ENCODE measurements around the gene ECI1. TPM values are rescaled to one million over a fixed set of nuclear protein-coding genes. Genes with fewer than 3 reads are reported as not detected.

The ECI1 gene
- total and polyA plus RNA-seq, 2 of the 4 experiments (the other 2 are of a cell fraction), result 20.3 to 30.1 TPM

GRCh38 chr16:2288726-2289125, 37.3 kb upstream of the ECI1 start:
- Histone ChIP-seq H3K4me3 (ENCODE audit: insufficient read depth, low read depth, low read length) (no peak overlapping the region), H3K9me3 (ENCODE audit: control insufficient read depth, insufficient read depth, low read length) (no peaks in the 10 kb centered on the region), H3K23ac (ENCODE audit: low read depth, low read length) (no peak overlapping the region), H3K79me1 (ENCODE audit: low read depth in 1 of 2, low read length in 2 of 2) (no peaks in the 10 kb centered on the region), H3K14ac (replicated peaks; ENCODE audit: low read depth, low read length) (no peak overlapping the region), H3K27ac (ENCODE audit: insufficient read depth, low read length) (no peak overlapping the region), H4K8ac (ENCODE audit: low read depth in 2 of 2, low read length in 2 of 2) (no peak overlapping the region), H2BK5ac (ENCODE audit: low read depth, low read length, poor library complexity, severe bottlenecking) (no peak overlapping the region), H4K5ac (ENCODE audit: low read depth, low read length) (no peak overlapping the region), H3K27me3 (ENCODE audit: control insufficient read depth, insufficient read depth, low read length) (peaks cover 16% of the 10 kb centered on the region), H2AK5ac (ENCODE audit: low read depth, low read length) (no peak overlapping the region), H3K18ac (ENCODE audit: low read depth, low read length) (no peak overlapping the region), H3K4ac (ENCODE audit: low read depth, low read length) (no peak overlapping the region), H3K4me2 (ENCODE audit: low read depth, low read length) (no peak overlapping the region), H2BK120ac (ENCODE audit: low read depth, low read length) (no peak overlapping the region), H2BK20ac (ENCODE audit: low read depth, low read length) (no peak overlapping the region), H3K9me1 (ENCODE audit: insufficient read depth, low read length) (no peaks in the 10 kb centered on the region), H3K56ac (ENCODE audit: extremely low read depth, insufficient read depth, low read length) (no peak overlapping the region), H4K91ac (ENCODE audit: insufficient read depth, low read depth, low read length) (no peak overlapping the region), H2AFZ (replicated peaks; ENCODE audit: low read length, poor library complexity) (no peak overlapping the region), H2BK15ac (ENCODE audit: low read depth, low read length) (no peak overlapping the region), H3K36me3 (ENCODE audit: control insufficient read depth, insufficient read depth, low read length) (no peaks in the 10 kb centered on the region), H3K4me1 (ENCODE audit: control insufficient read depth, insufficient read depth, low read length) (no peaks in the 10 kb centered on the region), H4K20me1 (ENCODE audit: insufficient read depth, low read length) (no peaks in the 10 kb centered on the region), H2AK9ac (replicated peaks; ENCODE audit: low read depth, low read length, poor library complexity) (no peak overlapping the region), H3K9ac (ENCODE audit: low read depth, low read length) (no peak overlapping the region)
- no TSS peak for BruUV-seq (replicated peaks)
- POLR2A ChIA-PET (ENCODE audit: unreplicated experiment), result no interaction called here
- dilution Hi-C loops (cut with HindIII; ENCODE audit: low sequenced_read_pairs, unreplicated experiment) (no loop called here), intact Hi-C loops (cut with micrococcal nuclease) (no loop called here), in situ Hi-C loops (cut with MboI; ENCODE audit: low sequenced_read_pairs) (no loop called here)
- DNase-seq (no peak), ATAC-seq (ENCODE audit: low read depth) (no peak)
- WGBS, 2 experiments (ENCODE audit: extremely low coverage in 2 of 2, insufficient read length in 1 of 2), result 56% methylated on average over 5 of the region's 8 CpGs; no CpG with 5 or more reads in 1 of the 2 experiments
- CTCF ChIA-PET, result no interaction called here
- TF ChIP-seq, protein P1, sequence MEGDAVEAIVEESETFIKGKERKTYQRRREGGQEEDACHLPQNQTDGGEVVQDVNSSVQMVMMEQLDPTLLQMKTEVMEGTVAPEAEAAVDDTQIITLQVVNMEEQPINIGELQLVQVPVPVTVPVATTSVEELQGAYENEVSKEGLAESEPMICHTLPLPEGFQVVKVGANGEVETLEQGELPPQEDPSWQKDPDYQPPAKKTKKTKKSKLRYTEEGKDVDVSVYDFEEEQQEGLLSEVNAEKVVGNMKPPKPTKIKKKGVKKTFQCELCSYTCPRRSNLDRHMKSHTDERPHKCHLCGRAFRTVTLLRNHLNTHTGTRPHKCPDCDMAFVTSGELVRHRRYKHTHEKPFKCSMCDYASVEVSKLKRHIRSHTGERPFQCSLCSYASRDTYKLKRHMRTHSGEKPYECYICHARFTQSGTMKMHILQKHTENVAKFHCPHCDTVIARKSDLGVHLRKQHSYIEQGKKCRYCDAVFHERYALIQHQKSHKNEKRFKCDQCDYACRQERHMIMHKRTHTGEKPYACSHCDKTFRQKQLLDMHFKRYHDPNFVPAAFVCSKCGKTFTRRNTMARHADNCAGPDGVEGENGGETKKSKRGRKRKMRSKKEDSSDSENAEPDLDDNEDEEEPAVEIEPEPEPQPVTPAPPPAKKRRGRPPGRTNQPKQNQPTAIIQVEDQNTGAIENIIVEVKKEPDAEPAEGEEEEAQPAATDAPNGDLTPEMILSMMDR (conservative IDR thresholded peaks at IDR 0.05; ENCODE audit: low read depth, low read length), result no peak

All from IMR-90 (cell line).